K562 (cell line): Measurements from ENCODE around the gene ENDOV.

ENCODE experiments used
- E4F1 ChIP-seq: fragments of 250-450 bp; sonication (Bioruptor Pico); IDR thresholded peaks from 2 replicates; pipeline ENCODE4 v1.5.0; 2021; ENCODE audit warnings: mild to moderate bottlenecking, borderline replicate concordance
- HNRNPUL1 ChIP-seq: fragments of 200-400 bp; formaldehyde crosslinking; IDR thresholded peaks from 2 replicates; pipeline ENCODE4 v1.6.1; 2017; ENCODE audit warnings: low read length
- MYC ChIP-seq, 2 experiments: fragments of 250-450 bp in 1 of 2; sonication (Bioruptor Pico) in 1 of 2; IDR thresholded peaks; 2 replicates each; pipeline versions ENCODE4 v1.5.1 to v1.6.1; 2012 to 2021; ENCODE audit warnings: low read depth in 2 of 2, borderline replicate concordance in 1 of 2, improper control_type of control experiment in 1 of 2, low read length in 1 of 2, mild to moderate bottlenecking in 1 of 2, moderate library complexity in 1 of 2
- POLR2A ChIP-seq: fragments of 450-650 bp; conservative IDR thresholded peaks from 2 replicates; pipeline ENCODE4 v1.6.1; 2016
- POLR2AphosphoS5 ChIP-seq: IDR thresholded peaks from 2 replicates; pipeline ENCODE4 v1.6.1; 2011; ENCODE audit warnings: mild to moderate bottlenecking, low read depth, low read length, moderate library complexity; ENCODE audit not compliant: control insufficient read depth, insufficient read depth
- TBL1XR1 ChIP-seq, 2 experiments: IDR thresholded peaks; 2 replicates each; pipeline ENCODE4 v1.6.1; 2012; ENCODE audit warnings: improper control_type of control experiment in 2 of 2, low read length in 2 of 2, mild to moderate bottlenecking in 1 of 2
- TF ChIP-seq, protein P1 (sequence below): fragments of 450-650 bp; IDR thresholded peaks from 2 replicates; pipeline ENCODE4 v1.7.1; 2018; ENCODE audit warnings: mild to moderate bottlenecking, low read depth; ENCODE audit not compliant: partially characterized antibody

- TF ChIP-seq POLR2A (no peak), POLR2AphosphoS5 (no peak), E4F1 (CRISPR knock-in tag) (no peak), TBL1XR1 (IDR thresholded peaks at IDR 0.05; ENCODE audit: low read length in 2 of 2) (no peak), HNRNPUL1 (no peak), MYC (IDR thresholded peaks at IDR 0.05; ENCODE audit: low read depth, low read length) (no peak), MYC (CRISPR knock-in tag; IDR thresholded peaks at IDR 0.05; ENCODE audit: borderline replicate concordance, low read depth) (no peak)
- TF ChIP-seq, protein P1, sequence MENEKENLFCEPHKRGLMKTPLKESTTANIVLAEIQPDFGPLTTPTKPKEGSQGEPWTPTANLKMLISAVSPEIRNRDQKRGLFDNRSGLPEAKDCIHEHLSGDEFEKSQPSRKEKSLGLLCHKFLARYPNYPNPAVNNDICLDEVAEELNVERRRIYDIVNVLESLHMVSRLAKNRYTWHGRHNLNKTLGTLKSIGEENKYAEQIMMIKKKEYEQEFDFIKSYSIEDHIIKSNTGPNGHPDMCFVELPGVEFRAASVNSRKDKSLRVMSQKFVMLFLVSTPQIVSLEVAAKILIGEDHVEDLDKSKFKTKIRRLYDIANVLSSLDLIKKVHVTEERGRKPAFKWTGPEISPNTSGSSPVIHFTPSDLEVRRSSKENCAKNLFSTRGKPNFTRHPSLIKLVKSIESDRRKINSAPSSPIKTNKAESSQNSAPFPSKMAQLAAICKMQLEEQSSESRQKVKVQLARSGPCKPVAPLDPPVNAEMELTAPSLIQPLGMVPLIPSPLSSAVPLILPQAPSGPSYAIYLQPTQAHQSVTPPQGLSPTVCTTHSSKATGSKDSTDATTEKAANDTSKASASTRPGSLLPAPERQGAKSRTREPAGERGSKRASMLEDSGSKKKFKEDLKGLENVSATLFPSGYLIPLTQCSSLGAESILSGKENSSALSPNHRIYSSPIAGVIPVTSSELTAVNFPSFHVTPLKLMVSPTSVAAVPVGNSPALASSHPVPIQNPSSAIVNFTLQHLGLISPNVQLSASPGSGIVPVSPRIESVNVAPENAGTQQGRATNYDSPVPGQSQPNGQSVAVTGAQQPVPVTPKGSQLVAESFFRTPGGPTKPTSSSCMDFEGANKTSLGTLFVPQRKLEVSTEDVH = no peak
Measured at GRCh38 chr17:80387071-80387470, 27.9 kb upstream of the ENDOV start.
